GM21381 (cell line): ENCODE measurements around the gene ACTR3C.
"Not testable (repeated sequence)": the region's sequence is repeated elsewhere in the genome, so short reads cannot be mapped to it uniquely, and the experiment has no call there.

Source experiments
- ATAC-seq: cut with Tn5 transposase; IDR thresholded peaks from one replicate; pipeline ENCODE4 v1.9.1; 2021; ENCODE audit warnings: mild to moderate bottlenecking, moderate library complexity; ENCODE audit not compliant: unreplicated experiment

Gene ACTR3C

DNA sequence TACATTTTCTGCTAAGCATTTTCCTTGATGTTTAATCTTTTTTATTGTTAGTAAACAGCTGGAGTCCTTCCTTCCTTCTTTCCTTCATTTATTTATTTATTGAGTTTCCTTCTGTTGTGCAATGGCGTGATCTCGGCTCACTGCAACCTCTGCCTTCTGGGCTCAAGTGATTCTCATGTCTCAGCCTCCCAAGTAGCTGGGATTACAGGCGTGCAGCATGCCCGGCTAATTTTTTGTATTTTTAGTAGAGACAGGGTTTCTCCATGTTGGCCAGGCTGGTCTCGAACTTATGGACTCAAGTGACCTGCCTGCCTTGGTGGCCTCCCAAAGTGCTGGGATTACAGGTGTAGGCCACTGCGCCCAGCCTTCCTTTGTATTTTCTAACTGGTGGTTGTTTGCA is 6.4 kb downstream of the ACTR3C start:
- not testable (repeated sequence) for ATAC-seq

DNA sequence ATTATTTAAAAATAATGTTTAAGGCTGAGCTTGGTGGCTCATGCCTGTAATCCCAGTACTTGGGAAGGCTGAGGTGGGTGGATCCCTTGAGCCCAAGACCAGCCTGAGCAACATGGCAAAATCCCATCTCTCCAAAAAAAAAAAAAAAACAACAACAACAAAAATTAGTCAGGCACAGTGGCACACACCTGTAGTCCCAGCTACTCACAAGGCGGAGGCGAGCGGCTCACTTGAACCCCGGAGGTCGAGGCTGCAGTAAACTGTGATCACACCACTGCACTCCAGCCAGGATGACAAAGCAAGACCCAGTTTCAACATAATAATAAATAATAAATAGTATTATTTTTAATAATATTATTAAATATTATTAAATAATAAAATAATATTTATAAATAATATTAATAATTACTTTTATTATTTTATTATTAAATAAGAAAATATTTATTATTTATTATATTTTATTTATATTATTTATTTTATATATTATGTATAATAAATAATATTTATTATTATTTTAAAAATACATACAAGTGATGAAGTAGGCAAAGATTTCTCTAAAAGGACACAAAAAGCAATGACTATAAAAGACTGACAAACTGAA is 8.6 kb downstream of the ACTR3C start:
- ATAC-seq: no peak

DNA sequence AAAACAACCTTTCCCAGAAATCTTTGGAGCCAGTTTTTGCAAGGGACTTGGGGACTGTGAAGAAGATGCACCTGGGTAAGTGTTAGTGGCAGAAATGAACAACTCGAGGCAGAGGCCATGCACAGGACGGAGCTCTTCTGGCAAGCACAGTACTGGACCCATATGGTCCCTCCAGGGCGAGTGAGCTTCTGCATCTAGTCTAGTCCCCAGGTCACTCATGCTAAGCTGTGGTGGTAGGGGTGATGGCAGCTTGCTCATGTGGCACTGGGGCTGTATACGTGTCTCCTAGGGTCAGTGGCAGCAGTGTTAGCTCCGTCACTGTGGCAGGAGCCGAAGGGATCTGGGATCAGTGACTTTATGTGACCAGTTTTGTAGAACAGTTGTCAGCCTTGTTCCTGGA is 9.5 kb downstream of the ACTR3C start:
- no peak for ATAC-seq

DNA sequence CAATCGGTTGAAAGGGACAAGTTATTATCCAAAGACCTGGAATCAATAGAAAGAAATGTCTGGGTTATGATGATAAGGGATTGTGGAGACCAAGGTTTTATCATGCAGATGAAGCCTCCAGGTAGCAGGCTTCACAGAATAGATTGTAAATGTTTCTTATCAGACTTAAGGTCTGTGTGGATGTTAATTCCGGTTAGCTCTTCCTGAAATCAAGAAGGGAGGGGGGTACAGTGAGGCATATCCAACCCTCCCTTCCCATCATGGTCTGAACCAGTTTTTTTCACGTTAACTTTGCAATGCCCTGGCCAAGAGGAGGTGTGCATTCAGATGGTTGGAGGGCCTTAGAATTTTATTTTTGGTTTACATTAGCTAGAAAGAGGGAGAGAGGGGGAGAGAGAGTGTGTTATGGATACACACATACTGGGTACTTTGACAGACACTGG is 10.0 kb downstream of the ACTR3C start:
- no peak for ATAC-seq

DNA sequence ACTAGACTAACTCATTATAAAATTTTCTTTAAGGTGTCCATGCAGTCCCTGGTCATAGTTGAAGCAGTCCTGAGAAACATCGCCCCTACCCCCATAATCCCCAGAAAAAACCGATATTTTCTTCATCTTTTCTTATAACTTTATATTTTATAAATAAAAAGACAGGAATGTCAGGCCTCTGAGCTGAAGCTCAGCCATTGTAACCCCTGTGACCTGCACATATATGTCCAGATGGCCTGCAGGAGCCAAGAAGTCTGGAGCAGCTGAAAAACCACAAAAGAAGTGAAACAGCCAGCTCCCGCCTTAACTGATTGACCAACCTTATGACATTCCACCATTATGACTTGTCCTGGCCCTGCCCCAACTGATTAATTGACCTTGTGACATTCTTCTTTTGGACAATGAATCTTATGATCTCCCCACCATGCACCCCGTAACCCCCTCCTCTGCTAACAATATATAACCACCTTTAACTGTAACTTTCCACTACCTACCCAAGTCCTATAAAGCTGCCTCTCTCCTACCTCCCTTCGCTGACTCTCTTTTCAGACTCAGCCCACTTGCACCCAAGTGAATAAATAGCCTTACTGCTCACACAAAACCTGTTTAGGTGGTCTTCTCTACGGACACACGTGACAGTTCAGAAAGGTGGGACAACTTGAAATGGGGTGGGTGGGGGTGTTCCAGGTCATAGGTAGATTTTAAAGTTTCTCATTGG is 10.5 kb downstream of the ACTR3C start:
- not testable (repeated sequence) for ATAC-seq

DNA sequence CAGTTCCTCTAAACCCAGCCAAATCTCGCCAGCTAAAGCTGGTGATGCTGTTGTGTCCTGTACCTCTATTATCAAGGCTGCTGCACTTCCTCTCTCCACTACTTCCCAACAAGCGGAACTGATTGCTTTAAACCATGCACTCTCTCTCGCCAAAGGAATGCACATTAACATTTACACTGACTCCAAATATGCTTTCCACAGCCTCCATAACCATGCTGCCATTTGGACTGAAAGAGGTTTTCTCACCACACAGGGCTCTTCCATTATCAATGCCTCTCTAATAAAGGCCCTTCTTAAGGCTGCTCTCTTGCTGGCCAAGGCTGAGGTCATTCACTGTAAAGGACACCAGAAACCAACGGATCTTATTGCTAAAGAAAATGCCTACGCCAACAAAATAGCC is 11.6 kb downstream of the ACTR3C start:
- no peak for ATAC-seq

DNA sequence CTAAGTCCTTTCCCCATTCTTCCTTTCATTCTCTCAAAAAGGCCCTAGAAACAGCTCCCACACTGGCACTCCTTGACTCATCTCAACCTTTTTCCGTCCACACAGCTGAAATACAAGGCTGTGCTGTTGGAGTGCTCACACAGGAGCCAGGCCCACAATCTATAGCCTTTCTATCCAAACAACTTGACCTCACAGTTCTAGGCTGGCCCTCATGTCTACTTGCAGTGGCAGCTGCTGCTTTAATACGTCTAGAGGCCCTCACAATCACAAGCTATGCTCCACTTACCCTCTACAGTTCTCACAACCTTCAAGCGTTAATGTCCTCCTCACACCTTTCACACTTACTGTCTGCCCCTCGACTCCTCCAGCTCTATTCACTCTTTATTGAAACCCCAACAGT is 12.2 kb downstream of the ACTR3C start:
- no peak for ATAC-seq

DNA sequence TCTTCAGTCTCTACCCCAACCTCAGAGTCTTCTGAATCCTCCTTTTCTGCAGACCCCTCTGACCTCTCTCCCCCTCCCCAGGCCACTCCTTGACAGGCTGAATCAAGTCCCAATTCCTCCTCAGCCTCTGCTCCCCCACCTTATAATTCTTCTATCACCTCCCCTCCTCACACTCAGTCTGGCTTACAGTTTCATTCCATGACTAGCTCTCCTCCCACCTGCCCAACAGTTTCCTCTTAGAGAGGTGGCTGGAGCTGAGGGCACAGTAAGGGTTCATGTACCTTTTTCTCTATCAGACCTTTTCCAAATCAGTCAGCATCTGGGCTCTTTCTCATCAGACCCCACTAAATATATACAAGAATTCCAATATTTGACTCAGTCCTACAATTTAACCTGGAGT is 14.8 kb downstream of the ACTR3C start:
- no peak for ATAC-seq

DNA sequence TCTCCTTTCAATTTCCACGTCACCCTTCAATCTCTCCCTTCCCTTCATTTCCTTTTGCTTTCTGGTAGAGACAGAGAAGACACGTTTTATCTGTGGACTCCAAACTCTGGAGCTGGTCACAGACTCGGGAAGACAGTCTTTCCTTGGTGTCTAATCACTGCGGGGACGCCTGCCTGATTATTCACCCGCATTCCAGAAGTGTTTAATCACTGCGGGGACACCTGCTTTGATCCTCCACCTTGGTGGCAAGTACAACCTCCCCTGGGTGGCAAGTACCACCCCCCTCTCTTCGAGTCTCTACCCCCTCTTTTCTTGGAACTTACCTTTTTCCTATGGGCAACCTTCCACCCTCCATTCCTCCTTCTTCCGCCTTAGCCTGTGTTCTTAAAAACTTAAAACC is 15.4 kb downstream of the ACTR3C start:
- no peak for ATAC-seq

DNA sequence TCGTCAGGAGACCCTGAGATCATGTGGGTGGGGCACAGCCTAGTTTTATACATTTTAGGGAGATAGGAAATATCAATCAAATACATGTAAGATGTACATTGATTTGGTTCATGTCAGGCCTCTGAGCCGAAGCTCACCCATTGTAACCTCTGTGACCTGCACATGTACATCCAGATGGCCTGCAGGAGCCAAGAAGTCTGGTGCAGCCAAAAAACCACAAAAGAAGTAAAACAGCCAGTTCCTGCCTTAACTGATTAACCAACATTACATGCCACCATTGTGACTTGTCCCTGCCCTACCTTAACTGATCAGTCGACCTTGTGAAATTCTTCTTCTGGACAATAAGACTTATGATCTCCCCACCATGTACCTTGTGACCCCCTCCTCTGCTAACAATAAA is 16.2 kb downstream of the ACTR3C start:
- ATAC-seq: no peak

DNA sequence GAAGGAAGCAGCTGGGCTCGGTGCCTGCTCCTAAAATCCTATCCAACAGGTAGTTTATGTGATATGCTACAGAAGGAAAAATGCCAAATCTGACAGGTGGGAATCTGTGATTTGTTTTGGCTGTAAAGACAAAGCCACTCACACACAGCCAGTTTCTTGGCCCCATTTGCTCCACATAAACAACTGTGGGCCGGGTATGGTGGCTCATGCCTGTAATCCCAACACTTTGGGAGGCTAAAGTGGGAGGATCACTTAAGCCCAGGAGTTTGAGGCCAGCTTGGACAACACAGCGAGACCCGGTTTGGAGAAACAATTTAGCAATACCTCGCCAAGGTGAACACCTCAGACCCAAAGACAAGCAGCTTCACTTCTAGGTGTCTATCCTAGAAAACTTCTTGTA is 17.0 kb downstream of the ACTR3C start:
- ATAC-seq: not testable (repeated sequence)

DNA sequence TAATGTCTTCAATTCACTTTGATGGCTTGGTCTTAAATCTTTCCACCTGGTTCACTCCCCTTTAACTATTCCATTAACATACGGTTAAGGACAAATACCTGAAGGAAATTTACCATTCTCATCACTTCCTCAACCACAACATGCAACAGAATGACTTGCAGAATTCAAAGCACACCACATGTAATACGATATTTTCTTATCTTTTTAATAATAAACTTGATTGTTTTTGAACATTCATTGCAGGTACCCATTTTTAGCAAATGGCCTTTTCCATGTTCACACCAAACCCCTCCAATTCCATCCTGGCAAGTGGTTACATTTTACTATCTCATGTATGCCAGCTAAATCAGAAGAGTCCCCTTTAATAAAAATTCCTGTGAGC is 17.5 kb downstream of the ACTR3C start:
- ATAC-seq: not testable (repeated sequence)

DNA sequence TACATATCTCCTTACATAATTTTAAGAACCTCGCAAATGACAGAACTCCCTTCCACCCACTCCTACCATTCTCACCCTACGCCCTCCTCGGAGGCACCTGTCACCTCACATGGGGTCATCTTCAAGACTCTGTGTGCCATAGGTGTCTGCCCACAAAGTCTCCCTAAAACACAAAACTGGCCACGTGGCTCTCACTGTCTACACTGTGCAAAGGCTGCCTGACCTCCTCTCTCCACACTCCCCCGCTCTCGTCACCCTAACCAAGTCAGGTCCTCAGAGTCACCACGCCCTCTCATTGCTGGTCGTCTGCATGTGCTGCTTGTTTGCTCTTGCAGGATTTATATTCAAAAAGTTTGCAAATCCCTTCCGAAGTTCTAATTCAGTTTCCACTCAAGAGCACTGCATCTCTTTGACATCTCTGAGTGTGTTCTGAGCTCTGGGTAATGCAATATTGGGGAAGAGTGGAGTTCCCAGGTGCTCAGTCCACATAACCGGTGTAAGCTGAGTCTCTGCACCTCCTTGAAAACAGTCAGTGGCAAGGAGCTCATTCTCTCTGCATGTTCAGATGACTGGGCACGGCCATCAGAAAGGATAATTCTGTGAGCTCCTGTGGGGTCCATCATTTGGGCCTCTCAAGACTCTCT is 18.0 kb downstream of the ACTR3C start:
- ATAC-seq: not testable (repeated sequence)

DNA sequence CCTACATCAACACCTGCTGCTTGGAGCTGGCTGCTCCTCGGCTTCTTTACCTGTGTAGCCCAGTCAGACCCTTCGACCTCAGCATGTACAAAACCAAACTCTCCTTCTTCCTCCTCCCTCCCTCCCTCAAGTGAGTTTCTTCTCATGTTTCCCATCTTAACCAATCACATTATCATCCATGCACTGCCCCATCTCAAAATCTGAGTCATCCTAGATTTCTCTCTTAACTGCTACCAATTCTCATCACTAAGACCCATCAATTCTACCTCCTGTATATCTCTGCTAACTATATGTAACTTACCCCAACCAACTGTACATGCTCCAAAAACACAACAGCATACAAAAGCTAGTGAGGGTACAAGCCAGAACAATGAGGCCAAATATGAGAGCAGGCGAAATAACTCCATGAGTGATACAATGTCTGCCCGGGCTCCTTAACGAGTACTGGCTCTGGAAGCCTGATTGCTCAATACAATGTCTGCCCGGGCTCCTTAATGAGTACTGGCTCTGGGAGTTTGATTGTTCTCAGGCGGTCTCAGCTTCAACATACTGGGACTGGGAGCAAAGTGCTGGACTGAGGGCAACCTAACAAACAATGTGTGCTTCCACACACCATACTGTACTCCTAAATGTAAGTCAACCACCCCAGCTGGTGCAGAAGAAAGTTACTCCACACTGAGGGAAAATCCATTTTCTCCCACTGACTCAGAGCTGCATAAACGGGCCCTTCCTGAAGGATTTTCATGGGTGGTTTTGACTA is 18.7 kb downstream of the ACTR3C start:
- not testable (repeated sequence) for ATAC-seq

DNA sequence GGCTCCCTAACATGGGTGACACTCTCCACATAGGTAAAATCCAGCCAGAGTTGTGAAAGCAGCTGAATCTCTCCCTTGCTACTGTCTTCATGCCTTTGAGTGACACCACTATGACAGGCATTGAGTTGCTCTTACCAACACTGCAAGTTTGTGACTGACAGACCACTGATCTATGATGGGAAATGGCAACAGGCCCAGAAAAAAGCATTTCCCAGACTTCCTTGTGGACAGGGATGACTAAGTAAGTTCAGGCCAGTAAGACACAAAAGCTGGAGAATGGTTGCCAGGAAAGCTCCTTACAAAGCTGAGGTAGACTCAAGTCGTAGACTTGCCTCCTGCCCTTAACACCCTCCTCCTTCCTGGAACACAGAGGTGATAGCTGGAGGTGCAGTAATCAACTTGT is 20.4 kb downstream of the ACTR3C start:
- ATAC-seq: not testable (repeated sequence)

DNA sequence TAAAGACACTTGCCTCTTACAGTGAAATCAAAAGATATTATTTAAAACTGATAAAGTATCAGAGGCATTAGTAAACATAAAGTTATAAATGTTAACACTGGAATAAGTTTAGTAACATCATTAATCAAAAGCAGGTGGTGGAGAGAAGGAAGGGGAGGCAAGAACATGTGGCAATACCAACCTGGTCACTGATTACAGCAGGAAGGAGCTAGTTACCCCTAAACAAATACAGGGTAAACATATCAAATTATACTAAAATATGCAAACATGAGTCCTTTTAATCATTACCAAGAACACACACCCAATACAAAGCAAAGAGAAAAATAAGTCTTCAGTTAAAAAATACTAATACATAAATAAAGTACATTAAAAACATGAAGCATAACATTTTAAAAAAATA is 25.4 kb downstream of the ACTR3C start:
- ATAC-seq: not testable (repeated sequence)

DNA sequence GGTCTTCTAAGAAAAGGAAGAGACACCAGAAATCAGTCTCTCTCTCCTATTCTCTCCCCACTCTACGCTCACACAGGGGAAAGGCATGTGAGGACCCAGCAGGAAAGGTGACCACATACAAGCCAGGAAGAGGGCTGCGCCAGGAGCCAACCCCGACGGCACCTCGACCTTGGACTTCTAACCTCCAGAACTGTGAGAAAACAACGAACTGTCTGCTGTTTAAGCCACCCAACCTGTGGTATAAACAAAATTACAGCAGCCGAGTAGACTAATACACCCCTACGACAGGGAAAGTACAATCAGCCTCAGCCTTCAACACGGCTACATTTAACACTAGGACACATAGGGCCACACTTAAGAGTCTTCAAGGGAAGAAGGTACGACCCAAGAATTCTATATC is 26.5 kb downstream of the ACTR3C start:
- not testable (repeated sequence) for ATAC-seq

DNA sequence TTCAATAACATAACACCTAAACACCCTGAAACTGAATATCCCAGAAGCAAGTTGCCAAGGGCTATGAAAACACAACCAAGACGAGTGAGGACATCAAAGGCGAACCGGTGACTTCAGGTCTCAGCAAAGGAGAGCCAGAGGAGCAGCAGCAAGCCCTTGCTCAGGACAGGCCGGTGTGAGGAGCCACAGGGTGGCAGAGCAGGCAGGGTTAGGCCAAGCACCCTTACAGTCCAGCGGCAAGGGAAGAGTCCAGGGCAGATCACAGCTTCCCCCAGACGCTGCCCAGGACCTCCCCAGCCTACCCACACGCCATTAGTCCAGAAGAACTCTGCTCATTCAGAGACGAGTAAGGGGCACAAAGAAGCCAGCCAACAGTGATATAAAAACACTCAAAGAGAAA is 27.7 kb downstream of the ACTR3C start:
- not testable (repeated sequence) for ATAC-seq

DNA sequence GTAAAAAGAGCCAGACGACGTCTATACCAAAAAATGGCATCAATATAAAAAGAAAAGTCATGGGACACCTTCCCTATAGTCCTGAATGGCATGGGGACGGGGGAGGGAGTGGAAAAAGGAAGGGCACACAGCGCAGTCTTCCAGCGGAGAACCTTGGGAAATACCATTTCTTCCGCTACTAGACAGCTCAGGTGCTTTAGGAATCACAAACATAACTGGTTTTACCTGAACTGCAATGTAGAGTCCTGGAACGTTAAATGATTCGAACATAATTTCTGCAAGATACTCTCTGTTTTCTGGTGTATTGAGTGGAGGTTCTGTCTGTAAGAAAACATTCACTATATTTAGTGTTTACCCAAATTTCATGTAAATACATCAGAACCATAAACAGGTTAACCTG is 28.3 kb downstream of the ACTR3C start:
- ATAC-seq: not testable (repeated sequence)

DNA sequence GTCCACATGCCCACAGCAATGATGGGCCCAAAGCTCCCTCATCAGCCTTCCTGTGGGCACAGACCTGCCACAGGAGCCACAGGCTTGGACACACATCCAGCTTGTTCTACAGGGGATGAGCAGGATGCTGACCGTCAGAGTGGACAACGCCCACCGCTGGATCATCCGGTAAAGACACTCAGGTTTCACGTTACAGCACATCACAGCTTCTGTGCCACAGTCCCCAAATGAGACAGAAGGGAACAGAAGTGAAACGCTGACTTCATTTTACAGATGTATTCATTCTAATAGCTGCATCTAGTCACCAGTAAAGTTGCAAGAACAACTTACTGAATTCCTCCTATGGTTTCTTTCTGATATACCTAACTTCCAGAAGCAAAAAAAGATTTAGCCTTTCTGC is 33.0 kb downstream of the ACTR3C start:
- ATAC-seq: not testable (repeated sequence)

DNA sequence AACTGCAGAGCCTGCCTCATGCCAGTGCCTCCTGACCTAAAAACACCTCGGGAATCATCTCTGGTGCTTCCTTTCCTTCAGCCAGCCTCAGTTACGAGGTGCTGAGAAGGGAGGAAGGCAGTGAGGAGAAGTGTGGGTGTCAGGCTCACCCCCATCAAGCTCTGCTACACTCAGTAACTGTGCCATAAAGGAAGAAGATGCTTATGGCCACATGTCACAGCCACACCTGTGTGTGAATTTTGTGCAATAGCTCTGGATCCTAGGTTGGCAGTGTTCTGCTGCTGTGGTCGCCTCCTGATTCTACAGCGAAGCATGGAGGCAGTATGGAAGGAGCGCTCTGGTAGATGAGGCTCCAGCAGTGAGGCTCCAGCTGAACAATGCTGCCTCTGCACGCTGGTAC is 34.5 kb downstream of the ACTR3C start:
- ATAC-seq: not testable (repeated sequence)
